ENCODE results near the gene GNAS. TPM values are rescaled to one million over a fixed set of nuclear protein-coding genes. Genes with fewer than 3 reads are reported as not detected.

The GNAS gene
- total RNA-seq, 2 donors from 2014 or later: 462 to 623 TPM

- no peaks in the 10 kb centered on the region for H3K9me3 ChIP-seq
- no peaks in the 10 kb centered on the region for H3K36me3 ChIP-seq (replicated peaks in 1 of 2; ENCODE audit: insufficient read depth in 1 of 2, low read depth in 2 of 2)
- TF ChIP-seq, protein P1, sequence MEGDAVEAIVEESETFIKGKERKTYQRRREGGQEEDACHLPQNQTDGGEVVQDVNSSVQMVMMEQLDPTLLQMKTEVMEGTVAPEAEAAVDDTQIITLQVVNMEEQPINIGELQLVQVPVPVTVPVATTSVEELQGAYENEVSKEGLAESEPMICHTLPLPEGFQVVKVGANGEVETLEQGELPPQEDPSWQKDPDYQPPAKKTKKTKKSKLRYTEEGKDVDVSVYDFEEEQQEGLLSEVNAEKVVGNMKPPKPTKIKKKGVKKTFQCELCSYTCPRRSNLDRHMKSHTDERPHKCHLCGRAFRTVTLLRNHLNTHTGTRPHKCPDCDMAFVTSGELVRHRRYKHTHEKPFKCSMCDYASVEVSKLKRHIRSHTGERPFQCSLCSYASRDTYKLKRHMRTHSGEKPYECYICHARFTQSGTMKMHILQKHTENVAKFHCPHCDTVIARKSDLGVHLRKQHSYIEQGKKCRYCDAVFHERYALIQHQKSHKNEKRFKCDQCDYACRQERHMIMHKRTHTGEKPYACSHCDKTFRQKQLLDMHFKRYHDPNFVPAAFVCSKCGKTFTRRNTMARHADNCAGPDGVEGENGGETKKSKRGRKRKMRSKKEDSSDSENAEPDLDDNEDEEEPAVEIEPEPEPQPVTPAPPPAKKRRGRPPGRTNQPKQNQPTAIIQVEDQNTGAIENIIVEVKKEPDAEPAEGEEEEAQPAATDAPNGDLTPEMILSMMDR (IDR thresholded peaks at IDR 0.05): peak in 1 of 7 experiments; percentile 9
- TF ChIP-seq POLR2A (IDR thresholded peaks at IDR 0.05): no peak
- DNase-seq (peak in 3 of 4 donors; percentile 24 to 34 (median 33)), ATAC-seq (peak; percentile 53)
- no peaks in the 10 kb centered on the region for H3K27me3 ChIP-seq
- H3K4me1 ChIP-seq: no peaks in the 10 kb centered on the region
- intact Hi-C loops (cut with DNase I): loop anchor here (10.0 kb wide), 1 partner anchor 104 kb away; the partner anchor contains the start of gene NELFCD
- H3K4me3 ChIP-seq: no peak overlapping the region
- H3K27ac ChIP-seq: no peak overlapping the region
- WGBS, 2 donors: 65 to 71% methylated on average over 9 of the region's 9 CpGs
These were observed 28.7 kb downstream of the GNAS start for GRCh38 chr20:58880994-58881752.

DNA sequence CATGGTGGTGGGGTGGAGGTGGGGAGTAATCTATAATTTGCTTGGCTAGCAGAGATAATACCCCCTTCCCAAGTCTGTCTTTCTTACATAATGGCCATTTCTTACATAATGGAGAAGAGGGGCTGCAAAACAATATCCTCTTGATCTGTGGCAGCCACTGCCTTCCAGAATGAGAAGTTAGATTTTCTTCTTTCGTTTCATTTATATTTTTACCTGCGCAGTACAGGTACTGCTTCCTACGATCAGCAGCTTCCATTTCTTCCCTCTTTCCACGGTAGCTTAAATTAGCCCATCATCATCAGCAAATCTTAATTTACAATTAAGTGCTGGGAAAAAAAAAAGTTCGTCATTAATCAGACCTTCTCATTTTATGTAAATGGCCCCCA lies 30.2 kb downstream of the GNAS start:
- Histone ChIP-seq H3K27me3 (no peaks in the 10 kb centered on the region), H3K4me1 (no peaks in the 10 kb centered on the region), H3K9me3 (no peaks in the 10 kb centered on the region), H3K36me3 (replicated peaks in 1 of 2; ENCODE audit: insufficient read depth in 1 of 2, low read depth in 2 of 2) (no peaks in the 10 kb centered on the region), H3K27ac (no peak overlapping the region), H3K4me3 (no peak overlapping the region)
- intact Hi-C loops (cut with DNase I): loop anchor here (10.0 kb wide), 1 partner anchor 102 kb away; the partner anchor contains the start of gene NELFCD
- ATAC-seq (no peak), DNase-seq (no peak)
- 73 to 88% methylated on average over 5 of the region's 5 CpGs for WGBS, 2 donors
- no peak for TF ChIP-seq POLR2A (IDR thresholded peaks at IDR 0.05)
- TF ChIP-seq, protein P1 (IDR thresholded peaks at IDR 0.05): no peak

GRCh38 chr20:58883241-58883691 lies 30.8 kb downstream of the GNAS start:
- ATAC-seq (no peak), DNase-seq (no peak)
- WGBS, 2 donors: 85 to 87% methylated on average over 9 of the region's 9 CpGs
- intact Hi-C loops (cut with DNase I): loop anchor here (10.0 kb wide), 1 partner anchor 102 kb away; the partner anchor contains the start of gene NELFCD
- H3K4me1 ChIP-seq: no peaks in the 10 kb centered on the region
- no peaks in the 10 kb centered on the region for H3K9me3 ChIP-seq
- no peak overlapping the region for H3K4me3 ChIP-seq
- H3K27ac ChIP-seq: no peak overlapping the region
- no peaks in the 10 kb centered on the region for H3K36me3 ChIP-seq (replicated peaks in 1 of 2; ENCODE audit: insufficient read depth in 1 of 2, low read depth in 2 of 2)
- no peak for TF ChIP-seq POLR2A (IDR thresholded peaks at IDR 0.05)
- TF ChIP-seq, protein P1 (IDR thresholded peaks at IDR 0.05): no peak
- H3K27me3 ChIP-seq: no peaks in the 10 kb centered on the region

GRCh38 chr20:58884966-58885365 lies 32.5 kb downstream of the GNAS start:
- intact Hi-C loops (cut with DNase I): loop anchor here (10.0 kb wide), 1 partner anchor 100 kb away; the partner anchor contains the start of gene NELFCD
- H3K27ac ChIP-seq: no peak overlapping the region
- WGBS, 2 donors: 60 to 74% methylated on average over 3 of the region's 3 CpGs

More at GRCh38 chr20:58884966-58885365, 32.5 kb downstream of the GNAS start:
- ATAC-seq (no peak), DNase-seq (no peak)
- Histone ChIP-seq H3K27me3 (no peaks in the 10 kb centered on the region), H3K4me1 (no peaks in the 10 kb centered on the region), H3K9me3 (no peaks in the 10 kb centered on the region), H3K36me3 (replicated peaks in 1 of 2; ENCODE audit: insufficient read depth in 1 of 2, low read depth in 2 of 2) (no peaks in the 10 kb centered on the region), H3K4me3 (no peak overlapping the region)
- TF ChIP-seq POLR2A (IDR thresholded peaks at IDR 0.05): no peak
- TF ChIP-seq, protein P1 (IDR thresholded peaks at IDR 0.05): no peak
